ENCODE data around the gene NANOG. TPM values are rescaled to one million over a fixed set of nuclear protein-coding genes. Genes with fewer than 3 reads are reported as not detected.

Gene NANOG
- polyA plus RNA-seq, 1 donor, result 0.10 TPM

Other genes with a start within 250 kb of the NANOG start
- 30.3 TPM for gene APOBEC1, start 123.5 kb upstream of the NANOG start, polyA plus RNA-seq
- gene GDF3, start 93.6 kb upstream of the NANOG start, polyA plus RNA-seq, result 0.27 TPM
- not detected for gene DPPA3, start 78.0 kb upstream of the NANOG start, polyA plus RNA-seq
- 0.07 TPM for gene CLEC4C, start 42.0 kb upstream of the NANOG start, polyA plus RNA-seq
- gene NANOGNB, start 24.2 kb upstream of the NANOG start, polyA plus RNA-seq, result not detected
- gene SLC2A14, start 83.5 kb downstream of the NANOG start, polyA plus RNA-seq, result 0.55 TPM
- 26.7 TPM for gene SLC2A3, start 146.8 kb downstream of the NANOG start, polyA plus RNA-seq
- gene FOXJ2, start 243.3 kb downstream of the NANOG start, polyA plus RNA-seq, result 12.4 TPM